Astrocyte of the cerebellum (primary cell): ENCODE measurements around the gene C2orf49.

ENCODE experiments used
- DNase-seq: peaks from one replicate; pipeline ENCODE4 v3.0.0-alpha.2; 2011; ENCODE audit warnings: low read depth
- H3K4me3 ChIP-seq: 2 replicates; pipeline ENCODE4 v1.5.1; 2011; ENCODE audit warnings: mild to moderate bottlenecking, low read depth, low read length, moderate library complexity
- CTCF ChIP-seq: IDR thresholded peaks from 2 replicates; pipeline ENCODE4 v1.5.1; 2012; ENCODE audit warnings: low read length, low read depth, moderate library complexity, mild to moderate bottlenecking; ENCODE audit errors: missing control alignments
- in situ Hi-C: cut with HindIII; loops from 2 replicates; pipeline ENCODE4 v1.10.0; 2017; ENCODE audit warnings: low sequenced_read_pairs

Gene C2orf49

GRCh38 chr2:105337122-105338019, at the start of gene C2orf49:
Gene C2orf49 (plus strand): TSS chr2:105337540. CDS start chr2:105337588, 48 bp downstream.
- in situ Hi-C loops: no loop called here
- DNase-seq: peak; percentile 68
- TF ChIP-seq CTCF: no peak
- peak within 1 kb of the TSS; percentile 94 for H3K4me3 ChIP-seq

- no peak overlapping the region for H3K4me3 ChIP-seq
- peak; percentile 19 for DNase-seq
- TF ChIP-seq CTCF: peak; percentile 57
- in situ Hi-C loops: no loop called here
These were observed 49.6 kb upstream of the C2orf49 start for GRCh38 chr2:105287692-105288091.

DNA sequence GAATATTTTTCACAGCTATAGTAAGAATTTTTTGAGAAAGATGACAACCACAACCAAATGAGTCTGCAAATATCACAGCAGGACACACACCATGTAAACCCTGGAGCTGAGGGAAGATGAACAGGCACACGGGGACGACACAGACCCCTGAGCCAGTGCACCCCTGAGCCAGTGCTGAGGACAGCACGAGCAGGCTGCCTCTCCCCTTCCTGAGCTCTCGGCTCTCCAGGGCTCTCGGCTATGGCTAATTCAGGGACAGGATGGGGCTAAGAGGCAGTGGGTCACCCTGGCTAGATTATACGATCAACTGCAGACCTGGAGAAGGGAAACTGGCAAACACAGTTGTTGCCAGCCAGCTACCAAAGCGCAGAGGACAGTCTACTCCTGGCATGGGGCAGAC, 49.2 kb upstream of the C2orf49 start:
- no peak for DNase-seq
- no peak for TF ChIP-seq CTCF
- H3K4me3 ChIP-seq: no peak overlapping the region
- in situ Hi-C loops: no loop called here

DNA sequence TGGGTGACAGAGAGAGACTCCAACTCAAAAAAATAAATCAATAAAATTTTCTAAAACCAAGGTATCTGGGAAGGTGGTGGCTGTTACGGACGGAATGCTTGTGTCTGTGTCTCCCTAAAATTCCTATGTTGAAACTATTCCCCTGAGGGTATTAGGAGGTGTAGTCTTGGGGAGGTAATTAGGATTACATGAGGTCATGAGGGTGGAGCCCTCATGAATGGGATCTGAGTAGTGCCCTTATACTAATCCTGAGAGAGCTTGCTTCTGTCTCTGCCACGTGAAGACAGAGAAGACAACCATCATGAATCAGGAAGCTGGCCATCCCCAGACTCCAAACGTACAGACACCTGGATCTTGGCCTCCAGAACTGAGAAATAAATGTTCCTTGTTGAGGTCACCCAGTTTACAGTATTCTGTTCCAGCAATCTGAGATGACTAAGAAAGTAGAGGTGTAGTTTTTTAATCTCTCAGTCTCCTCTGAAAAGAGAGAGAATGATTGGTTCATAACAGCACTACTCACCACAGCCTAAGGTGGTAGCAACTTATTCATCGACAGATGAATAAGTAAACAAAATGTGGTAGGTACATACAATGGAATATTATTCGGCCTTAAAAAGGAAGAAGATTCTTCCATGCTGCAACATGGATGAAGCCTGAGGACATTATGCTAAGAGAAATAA, 46.2 kb upstream of the C2orf49 start:
- in situ Hi-C loops: no loop called here
- no peak overlapping the region for H3K4me3 ChIP-seq
- DNase-seq: no peak
- no peak for TF ChIP-seq CTCF

GRCh38 chr2:105291981-105292380, 45.4 kb upstream of the C2orf49 start:
- no peak overlapping the region for H3K4me3 ChIP-seq
- TF ChIP-seq CTCF: no peak
- no peak for DNase-seq
- in situ Hi-C loops: no loop called here

DNA sequence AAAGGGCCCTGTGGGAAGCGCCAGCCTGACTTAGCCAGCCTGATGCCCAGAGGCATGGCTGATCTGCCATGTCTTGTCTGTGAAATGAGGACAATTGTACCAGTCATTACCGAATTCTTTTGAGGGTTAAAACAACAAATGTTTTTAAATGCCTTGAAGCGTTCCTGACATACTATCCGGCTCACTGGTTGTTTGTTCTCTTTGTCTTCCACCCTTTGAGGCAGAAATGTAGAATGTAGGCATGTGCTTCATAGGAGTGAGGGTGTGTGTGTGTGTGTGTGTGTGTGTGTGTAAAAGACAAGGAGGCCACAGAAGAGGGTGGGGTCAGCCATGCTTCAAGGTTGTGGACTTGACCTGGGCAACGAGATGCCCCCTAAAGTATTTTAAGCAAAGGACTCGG, 43.3 kb upstream of the C2orf49 start:
- in situ Hi-C loops: no loop called here
- no peak for DNase-seq
- no peak overlapping the region for H3K4me3 ChIP-seq
- TF ChIP-seq CTCF: no peak
